OCI-LY1 (cell line): ENCODE data around the gene NCF2.
A peak's percentile ranks its signal among the peaks of the same experiment; 100 is the strongest.

ENCODE experiments used
- H2AFZ ChIP-seq: fragments of 200-600 bp; sonication (generic), shearing (Covaris generic); 2 replicates; pipeline ENCODE4 v1.6.0; 2014; ENCODE audit warnings: antibody characterized with exemption, mild to moderate bottlenecking, low read length
- H3F3A ChIP-seq: fragments of 200-600 bp; sonication (generic), shearing (Covaris generic); 2 replicates; pipeline ENCODE4 v1.6.0; 2014; ENCODE audit warnings: mild to moderate bottlenecking, antibody characterized with exemption, low read length, moderate library complexity; ENCODE audit not compliant: insufficient read depth
- H3K27ac ChIP-seq: fragments of 200-600 bp; sonication (generic); 2 replicates; pipeline ENCODE4 v1.5.1; 2014; ENCODE audit warnings: low read length, mixed run types, mild to moderate bottlenecking, low read depth; ENCODE audit not compliant: poor library complexity, severe bottlenecking
- H3K27me3 ChIP-seq: fragments of 200-600 bp; sonication (generic); 2 replicates; pipeline ENCODE4 v1.6.0; 2014; ENCODE audit warnings: antibody characterized with exemption, mild to moderate bottlenecking, low read length, moderate library complexity; ENCODE audit not compliant: insufficient read depth
- H3K36me3 ChIP-seq: fragments of 200-600 bp; sonication (generic); 2 replicates; pipeline ENCODE4 v1.6.1; 2014; ENCODE audit warnings: mild to moderate bottlenecking, antibody characterized with exemption, low read length, moderate library complexity, mixed read lengths; ENCODE audit not compliant: insufficient read depth
- H3K4me1 ChIP-seq: fragments of 200-600 bp; sonication (generic); 2 replicates; pipeline ENCODE4 v1.5.1; 2014; ENCODE audit warnings: mild to moderate bottlenecking, low read length, moderate library complexity; ENCODE audit not compliant: insufficient read depth, severe bottlenecking
- H3K4me2 ChIP-seq: fragments of 200-600 bp; sonication (generic), shearing (Covaris generic); 2 replicates; pipeline ENCODE4 v1.6.1; 2014; ENCODE audit warnings: low read length
- H3K4me3 ChIP-seq: fragments of 200-600 bp; sonication (generic); 2 replicates; pipeline ENCODE4 v1.5.1; 2014; ENCODE audit warnings: low read length, low read depth, mild to moderate bottlenecking, mixed read lengths; ENCODE audit not compliant: poor library complexity, severe bottlenecking
- H3K79me2 ChIP-seq: fragments of 200-600 bp; shearing (Covaris generic); 2 replicates; pipeline ENCODE4 v1.6.1; 2016; ENCODE audit warnings: mixed run types, low read length, mixed read lengths; ENCODE audit not compliant: insufficient read depth
- H3K9ac ChIP-seq: fragments of 200-600 bp; sonication (generic), shearing (Covaris generic); 2 replicates; pipeline ENCODE4 v1.6.1; 2014; ENCODE audit warnings: mild to moderate bottlenecking, low read length, mixed read lengths
- H3K9me2 ChIP-seq: fragments of 200-600 bp; sonication (generic), shearing (Covaris generic); 2 replicates; pipeline ENCODE4 v1.6.1; 2014; ENCODE audit warnings: low read depth, mild to moderate bottlenecking, low read length, mixed read lengths
- H3K9me3 ChIP-seq: fragments of 200-600 bp; shearing (Covaris generic); 2 replicates; pipeline ENCODE4 v1.6.1; 2014; ENCODE audit warnings: low read length, mixed read lengths
- H4K20me1 ChIP-seq: fragments of 200-600 bp; sonication (generic), shearing (Covaris generic); 2 replicates; pipeline ENCODE4 v1.6.0; 2016; ENCODE audit warnings: mild to moderate bottlenecking, low read length; ENCODE audit not compliant: insufficient read depth
- CTCF ChIP-seq: fragments of 200-600 bp; sonication (generic), shearing (Covaris generic); IDR thresholded peaks from 2 replicates; pipeline ENCODE4 v1.5.1; 2017; ENCODE audit warnings: mild to moderate bottlenecking, antibody characterized with exemption, low read length, moderate library complexity, mixed read lengths
- EZH2 ChIP-seq: fragments of 200-600 bp; sonication (generic), shearing (Covaris generic); IDR thresholded peaks from 2 replicates; pipeline ENCODE4 v1.8.0; 2017; ENCODE audit warnings: borderline replicate concordance, mixed run types, mild to moderate bottlenecking, antibody characterized with exemption, low read length, moderate library complexity, mixed read lengths

NCF2 gene

GRCh38 chr1:183604815-183605214 is 14.6 kb upstream of the NCF2 start:
- Histone ChIP-seq H3K4me1 (peaks cover 9% of the 10 kb centered on the region), H3K79me2 (no peaks in the 10 kb centered on the region), H3K9me3 (no peaks in the 10 kb centered on the region), H3K36me3 (no peaks in the 10 kb centered on the region), H3K4me3 (no peak overlapping the region), H3K9me2 (no peaks in the 10 kb centered on the region), H3K9ac (no peak overlapping the region), H3K4me2 (no peak overlapping the region; the same call in 1 of the 2 replicates), H3F3A (no peaks in the 10 kb centered on the region), H3K27ac (no peak overlapping the region), H2AFZ (peak overlapping the region; percentile 54; the same call in 1 of the 2 replicates), H4K20me1 (no peaks in the 10 kb centered on the region), H3K27me3 (no peaks in the 10 kb centered on the region)
- TF ChIP-seq CTCF: no peak
- TF ChIP-seq EZH2: no peak

DNA sequence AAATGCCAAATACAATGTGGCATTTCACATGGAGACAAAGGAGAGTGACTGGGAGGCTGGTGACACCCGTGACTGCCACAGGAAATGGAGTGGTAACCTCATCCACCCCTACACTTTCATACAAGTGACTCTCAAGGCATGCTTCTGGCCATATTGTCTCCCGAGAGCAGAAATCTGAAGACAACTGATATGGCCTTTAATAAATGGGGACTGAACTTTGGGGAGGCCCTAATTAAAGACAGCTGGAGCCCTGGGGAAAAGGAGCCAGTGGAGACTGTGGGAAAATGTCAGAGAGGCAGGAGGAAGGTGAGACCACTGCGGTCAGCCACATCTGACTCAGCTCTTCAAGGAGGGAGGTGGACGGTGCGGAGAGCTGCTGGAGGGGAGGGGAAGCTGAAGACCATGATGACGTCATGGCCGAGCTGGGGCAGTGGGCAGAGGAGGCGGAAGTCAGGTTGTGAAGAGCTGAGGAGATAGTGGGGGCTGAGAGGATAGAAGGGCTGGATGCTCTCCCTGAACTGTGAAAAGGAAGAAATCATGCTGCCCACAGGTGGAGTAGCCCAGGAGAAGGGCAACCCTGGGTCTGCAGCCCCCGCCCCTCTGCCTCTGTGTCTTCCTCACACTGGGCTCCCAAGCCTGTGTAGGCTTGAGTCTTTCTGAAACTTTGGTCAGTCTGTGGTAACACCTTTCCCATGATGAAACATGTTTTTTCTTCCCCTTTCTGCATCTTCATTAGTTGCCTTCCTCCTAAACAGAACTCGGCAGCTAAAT is 14.0 kb upstream of the NCF2 start:
- H3K79me2 ChIP-seq: no peaks in the 10 kb centered on the region
- no peak overlapping the region for H3K9ac ChIP-seq
- H3F3A ChIP-seq: no peaks in the 10 kb centered on the region
- H3K27ac ChIP-seq: no peak overlapping the region
- no peak overlapping the region; the same call in 1 of the 2 replicates for H3K4me2 ChIP-seq
- H3K36me3 ChIP-seq: no peaks in the 10 kb centered on the region
- H3K4me3 ChIP-seq: no peak overlapping the region
- no peaks in the 10 kb centered on the region for H3K27me3 ChIP-seq
- no peaks in the 10 kb centered on the region for H3K9me3 ChIP-seq
- peaks cover 9% of the 10 kb centered on the region for H3K4me1 ChIP-seq
- TF ChIP-seq EZH2 (no peak), CTCF (no peak)
- no peaks in the 10 kb centered on the region for H4K20me1 ChIP-seq
- no peak overlapping the region for H2AFZ ChIP-seq
- no peaks in the 10 kb centered on the region for H3K9me2 ChIP-seq

DNA sequence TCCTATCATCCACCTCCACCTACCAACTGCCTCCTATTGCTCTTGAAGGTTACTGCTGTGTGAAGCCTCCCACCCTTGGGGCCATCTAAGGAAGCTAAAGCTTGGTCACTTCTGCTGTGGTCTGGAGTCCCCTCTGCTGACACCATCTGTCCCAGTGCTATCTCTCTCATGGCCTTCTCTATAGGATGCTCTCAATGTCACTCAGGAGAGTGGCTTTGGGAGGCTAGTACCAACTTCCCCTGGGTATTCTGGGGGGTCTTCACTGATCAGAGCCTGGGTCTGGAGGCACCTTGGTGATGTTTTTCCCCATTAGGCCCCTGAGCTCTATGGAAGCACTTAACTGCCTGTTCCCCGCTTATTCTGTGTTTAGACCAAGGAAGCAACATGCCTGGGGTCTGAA is 12.3 kb upstream of the NCF2 start:
- Histone ChIP-seq H3K9me3 (no peaks in the 10 kb centered on the region), H4K20me1 (no peaks in the 10 kb centered on the region), H2AFZ (no peak overlapping the region), H3K27me3 (no peaks in the 10 kb centered on the region), H3K36me3 (no peaks in the 10 kb centered on the region), H3K9ac (no peak overlapping the region), H3K27ac (no peak overlapping the region), H3K4me3 (no peak overlapping the region), H3K9me2 (no peaks in the 10 kb centered on the region), H3K79me2 (no peaks in the 10 kb centered on the region), H3K4me1 (peaks cover 9% of the 10 kb centered on the region), H3F3A (no peaks in the 10 kb centered on the region), H3K4me2 (no peak overlapping the region)
- TF ChIP-seq CTCF (no peak), EZH2 (no peak)
